Measurements from ENCODE around the gene GLTP. TPM values are rescaled to one million over a fixed set of nuclear protein-coding genes. Genes with fewer than 3 reads are reported as not detected.
A peak's percentile ranks its signal among the peaks of the same experiment; 100 is the strongest.
"Not testable (repeated sequence)": the region's sequence is repeated elsewhere in the genome, so short reads cannot be mapped to it uniquely, and the experiment has no call there.

GLTP gene
- total RNA-seq, 1 experiment from 2014 or later: 55.2 TPM

GRCh38 chr12:109878749-109879148 is 1.6 kb downstream of the GLTP start:
- no peak for DNase-seq (ENCODE audit: low read depth in 1 of 2, low spot score in 2 of 2)
- Histone ChIP-seq H3K36me3 (peaks cover 9% of the 10 kb centered on the region), H3K27ac (no peak overlapping the region), H3K9me3 (replicated peaks) (no peaks in the 10 kb centered on the region), H3K4me1 (replicated peaks) (peaks cover 37% of the 10 kb centered on the region), H3K27me3 (replicated peaks) (no peaks in the 10 kb centered on the region), H3K4me3 (peak overlapping the region; percentile 88; the same call in 1 of the 2 replicates)

DNA sequence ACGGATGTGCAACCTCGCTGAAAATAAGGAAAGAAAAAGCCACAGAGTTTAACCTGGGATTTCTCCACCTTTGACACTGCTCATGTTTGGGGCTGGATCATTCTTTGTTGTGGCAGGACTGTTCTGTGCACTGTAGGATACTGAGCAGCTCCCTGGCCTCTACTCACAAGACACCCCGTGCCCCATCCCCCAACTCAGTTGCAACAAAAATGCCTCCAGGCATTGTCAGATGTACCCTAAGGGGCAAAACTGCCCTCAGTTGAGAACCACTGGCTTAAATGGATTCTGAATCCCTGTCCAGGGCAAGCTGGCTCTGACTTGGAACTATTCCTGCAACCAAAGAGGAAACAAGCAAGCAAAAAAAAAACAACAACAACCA is 2.1 kb downstream of the GLTP start:
- no peak overlapping the region for H3K4me3 ChIP-seq
- H3K9me3 ChIP-seq (replicated peaks): no peaks in the 10 kb centered on the region
- peaks cover 9% of the 10 kb centered on the region for H3K36me3 ChIP-seq
- no peak for DNase-seq (ENCODE audit: low read depth in 1 of 2, low spot score in 2 of 2)
- H3K4me1 ChIP-seq (replicated peaks): peaks cover 38% of the 10 kb centered on the region
- no peak overlapping the region for H3K27ac ChIP-seq
- no peaks in the 10 kb centered on the region for H3K27me3 ChIP-seq (replicated peaks)

- Histone ChIP-seq H3K27ac (no peak overlapping the region), H3K4me1 (replicated peaks) (peaks cover 38% of the 10 kb centered on the region), H3K36me3 (peaks cover 9% of the 10 kb centered on the region), H3K4me3 (no peak overlapping the region), H3K9me3 (replicated peaks) (no peaks in the 10 kb centered on the region), H3K27me3 (replicated peaks) (no peaks in the 10 kb centered on the region)
- no peak for DNase-seq (ENCODE audit: low read depth in 1 of 2, low spot score in 2 of 2)
These were observed 2.7 kb downstream of the GLTP start for GRCh38 chr12:109877504-109878246.

GRCh38 chr12:109876406-109876805 is 3.9 kb downstream of the GLTP start:
- no peak for DNase-seq (ENCODE audit: low read depth in 1 of 2, low spot score in 2 of 2)
- Histone ChIP-seq H3K27ac (no peak overlapping the region), H3K4me1 (replicated peaks) (peaks cover 36% of the 10 kb centered on the region), H3K4me3 (no peak overlapping the region), H3K9me3 (replicated peaks) (no peaks in the 10 kb centered on the region), H3K36me3 (peaks cover 17% of the 10 kb centered on the region), H3K27me3 (replicated peaks) (no peaks in the 10 kb centered on the region)

DNA sequence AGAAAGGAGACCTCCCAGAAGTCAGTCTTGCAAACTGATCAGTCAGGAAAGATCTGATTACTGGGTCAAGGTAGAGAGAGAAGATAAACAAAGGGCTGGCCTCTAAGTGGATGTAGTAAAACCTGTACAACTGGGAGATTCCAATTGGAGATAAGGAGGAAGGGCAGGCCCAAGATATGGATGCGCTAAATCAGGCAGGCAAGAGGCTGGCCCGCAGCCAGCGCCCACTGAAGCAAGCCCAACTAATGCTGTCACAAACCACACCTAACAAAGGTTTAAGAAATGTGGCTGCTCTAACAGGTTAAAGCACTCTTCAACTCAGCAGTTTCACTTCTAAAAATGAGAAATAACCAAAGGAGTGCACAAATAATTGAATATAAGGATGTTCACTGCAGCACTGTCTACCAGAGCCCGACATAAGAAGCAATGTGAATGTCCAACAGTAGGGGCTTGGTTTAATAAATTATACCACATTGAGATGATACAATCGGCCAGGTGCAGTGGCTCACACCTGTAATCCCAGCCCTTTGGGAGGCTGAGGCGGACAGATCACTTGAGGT is 4.7 kb downstream of the GLTP start:
- no peak overlapping the region for H3K4me3 ChIP-seq
- H3K9me3 ChIP-seq (replicated peaks): no peaks in the 10 kb centered on the region
- no peak for DNase-seq (ENCODE audit: low read depth in 1 of 2, low spot score in 2 of 2)
- H3K27ac ChIP-seq: no peak overlapping the region
- H3K4me1 ChIP-seq (replicated peaks): peaks cover 28% of the 10 kb centered on the region
- H3K36me3 ChIP-seq: peaks cover 17% of the 10 kb centered on the region
- no peaks in the 10 kb centered on the region for H3K27me3 ChIP-seq (replicated peaks)

GRCh38 chr12:109873653-109874052 is 6.7 kb downstream of the GLTP start:
- peaks cover 15% of the 10 kb centered on the region for H3K36me3 ChIP-seq
- H3K9me3 ChIP-seq (replicated peaks): no peaks in the 10 kb centered on the region
- H3K4me3 ChIP-seq: no peak overlapping the region
- peaks cover 16% of the 10 kb centered on the region; the same call in 1 of the 2 replicates for H3K4me1 ChIP-seq (replicated peaks)
- H3K27me3 ChIP-seq (replicated peaks): no peaks in the 10 kb centered on the region
- no peak for DNase-seq (ENCODE audit: low read depth in 1 of 2, low spot score in 2 of 2)
- H3K27ac ChIP-seq: no peak overlapping the region

DNA sequence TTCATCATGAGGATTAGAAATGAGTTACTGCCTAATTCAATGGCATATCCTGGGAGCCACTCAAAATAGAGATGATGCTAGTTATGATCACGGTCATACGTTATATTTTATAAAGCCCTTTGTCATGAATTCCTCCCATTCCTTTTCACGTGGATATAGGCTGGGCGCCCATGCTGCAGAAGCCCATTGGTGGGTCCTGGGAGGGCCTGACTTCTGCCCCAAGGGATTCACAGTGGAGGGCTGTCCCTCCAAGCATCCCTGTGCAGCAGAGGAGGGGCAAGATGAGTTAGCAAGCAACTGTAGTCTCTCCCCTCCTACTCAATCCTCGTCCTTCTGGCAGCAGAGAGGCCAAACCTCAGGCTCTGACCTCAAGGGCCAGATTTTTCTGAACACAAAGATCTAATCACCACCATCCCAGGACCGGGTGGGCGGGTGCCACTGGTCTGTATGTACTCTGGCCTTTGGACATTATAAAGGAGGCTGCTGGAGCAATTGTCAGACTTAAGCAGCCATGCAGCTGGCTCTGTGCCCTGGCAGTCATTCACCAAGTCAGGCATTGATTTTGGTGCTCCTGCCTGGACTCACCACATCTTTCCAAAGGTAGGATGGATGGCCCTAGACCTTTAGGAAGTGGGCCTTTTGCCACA is 8.6 kb downstream of the GLTP start:
- Histone ChIP-seq H3K4me3 (no peak overlapping the region), H3K4me1 (replicated peaks) (peaks cover 16% of the 10 kb centered on the region; the same call in 1 of the 2 replicates), H3K27ac (no peak overlapping the region), H3K9me3 (replicated peaks) (no peaks in the 10 kb centered on the region), H3K36me3 (peaks cover 15% of the 10 kb centered on the region), H3K27me3 (replicated peaks) (no peaks in the 10 kb centered on the region)
- DNase-seq (ENCODE audit: low read depth in 1 of 2, low spot score in 2 of 2): no peak

DNA sequence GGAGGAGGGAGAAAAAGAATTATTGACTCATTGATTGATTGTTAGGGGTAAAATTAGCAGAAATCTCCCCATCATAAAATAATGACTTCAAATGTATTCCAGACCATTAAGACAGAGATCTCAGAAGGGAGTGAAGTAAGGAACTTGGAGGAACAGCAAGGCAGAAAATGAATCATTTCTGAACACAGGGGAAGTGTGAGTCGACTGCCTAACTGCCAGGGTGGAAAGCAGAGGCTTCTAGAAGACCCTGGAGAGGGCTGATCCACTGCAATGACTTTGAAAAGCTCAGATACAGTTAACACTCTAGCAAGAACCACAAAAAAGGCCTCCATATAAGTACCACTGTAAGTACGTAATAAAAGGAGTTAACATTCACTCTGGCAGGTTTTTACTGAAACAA is 9.7 kb downstream of the GLTP start:
- no peaks in the 10 kb centered on the region for H3K9me3 ChIP-seq (replicated peaks)
- H3K4me1 ChIP-seq (replicated peaks): peaks cover 16% of the 10 kb centered on the region
- DNase-seq (ENCODE audit: low read depth in 1 of 2, low spot score in 2 of 2): no peak
- no peak overlapping the region for H3K27ac ChIP-seq
- H3K27me3 ChIP-seq (replicated peaks): no peaks in the 10 kb centered on the region
- H3K36me3 ChIP-seq: peaks cover 15% of the 10 kb centered on the region
- H3K4me3 ChIP-seq: no peak overlapping the region

DNA sequence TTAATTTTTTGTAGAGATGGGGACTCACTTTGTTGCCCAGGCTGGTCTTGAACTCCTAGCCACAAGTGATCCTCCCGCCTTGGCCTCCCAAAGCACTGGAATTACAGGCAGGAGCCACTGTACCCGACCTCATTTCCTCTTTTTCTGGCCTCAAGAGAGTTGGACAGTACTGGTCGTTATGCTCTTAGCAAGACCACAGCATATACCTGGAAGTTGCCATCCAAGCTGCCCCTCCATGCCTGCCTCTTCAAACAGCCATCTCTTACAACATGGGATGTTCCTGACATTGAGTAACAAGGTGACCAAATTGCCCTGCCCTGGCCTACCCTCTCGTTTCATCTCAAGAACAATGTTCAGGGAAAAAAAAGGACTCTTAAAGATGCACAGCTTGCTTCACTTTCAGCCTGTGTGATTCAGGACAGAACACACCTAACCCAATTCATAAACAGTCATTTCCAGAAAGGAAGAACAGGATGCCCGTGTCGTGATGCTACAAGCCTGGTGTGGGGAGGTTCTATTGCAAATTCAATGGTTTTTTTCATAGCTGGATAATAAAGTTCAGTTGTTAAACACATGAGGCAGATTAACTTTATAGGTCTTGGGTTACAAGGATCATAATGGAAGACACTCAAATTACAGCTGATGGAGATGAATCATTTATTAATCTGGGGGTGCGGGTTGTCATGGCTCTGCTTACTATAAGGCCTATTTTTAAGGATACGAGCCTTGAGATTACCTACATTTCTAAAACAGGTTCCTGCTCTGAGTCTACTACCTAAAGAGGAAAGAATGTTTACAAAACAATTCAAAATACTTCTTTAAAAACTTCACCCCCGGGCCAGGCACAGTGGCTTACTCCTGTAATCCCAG is 11.9 kb downstream of the GLTP start:
- H3K4me3 ChIP-seq: no peak overlapping the region
- H3K36me3 ChIP-seq: peaks cover 9% of the 10 kb centered on the region
- DNase-seq (ENCODE audit: low read depth in 1 of 2, low spot score in 2 of 2): no peak
- H3K27ac ChIP-seq: no peak overlapping the region
- H3K9me3 ChIP-seq (replicated peaks): no peaks in the 10 kb centered on the region
- peaks cover 25% of the 10 kb centered on the region for H3K4me1 ChIP-seq (replicated peaks)
- H3K27me3 ChIP-seq (replicated peaks): no peaks in the 10 kb centered on the region

DNA sequence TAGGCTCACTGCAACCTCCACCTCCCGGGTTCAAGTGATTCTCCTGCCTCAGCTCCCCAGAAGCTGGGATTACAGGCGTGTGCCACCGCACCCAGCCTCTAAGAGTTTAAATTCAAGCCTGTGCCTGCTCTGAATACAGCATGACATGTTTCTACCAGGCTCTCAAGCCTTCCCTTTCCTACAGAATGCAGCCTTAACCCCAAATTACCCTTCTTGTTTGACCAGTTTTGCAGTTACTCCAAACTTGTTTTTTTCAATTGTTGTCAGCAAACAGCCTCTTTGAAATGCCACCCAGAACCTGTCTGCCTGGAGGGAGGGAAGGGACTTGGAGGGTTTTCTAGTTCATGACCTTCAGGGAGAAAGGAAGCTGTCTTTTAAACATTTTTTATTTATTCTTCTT is 15.4 kb downstream of the GLTP start:
- H3K27me3 ChIP-seq (replicated peaks): no peaks in the 10 kb centered on the region
- peak in 1 of 2 experiments; percentile 26 for DNase-seq (ENCODE audit: low read depth in 1 of 2, low spot score in 2 of 2)
- H3K4me3 ChIP-seq: no peak overlapping the region
- no peaks in the 10 kb centered on the region for H3K9me3 ChIP-seq (replicated peaks)
- H3K4me1 ChIP-seq (replicated peaks): peaks cover 21% of the 10 kb centered on the region
- no peak overlapping the region for H3K27ac ChIP-seq
- H3K36me3 ChIP-seq: peaks cover 11% of the 10 kb centered on the region

GRCh38 chr12:109863847-109864712 is 16.3 kb downstream of the GLTP start:
- 0 out of 2 replicates have a peak overlapping the region, but pooled peaks have one; percentile 18 for H3K27ac ChIP-seq
- H3K36me3 ChIP-seq: peaks cover 11% of the 10 kb centered on the region
- peak in 1 of 2 experiments; percentile 17 for DNase-seq (ENCODE audit: low read depth in 1 of 2, low spot score in 2 of 2)

GRCh38 chr12:109862491-109862890 is 17.9 kb downstream of the GLTP start:
- H3K27ac ChIP-seq; H3K4me3 ChIP-seq; H3K9me3 ChIP-seq (replicated peaks); H3K27me3 ChIP-seq (replicated peaks); DNase-seq (ENCODE audit: low read depth in 1 of 2, low spot score in 2 of 2): not testable (repeated sequence)
- peaks cover 23% of the 10 kb centered on the region for H3K36me3 ChIP-seq
- H3K4me1 ChIP-seq (replicated peaks): peaks cover 31% of the 10 kb centered on the region

More at GRCh38 chr12:109863847-109864712, 16.3 kb downstream of the GLTP start:
- Histone ChIP-seq H3K9me3 (replicated peaks) (no peaks in the 10 kb centered on the region), H3K4me3 (no peak overlapping the region), H3K4me1 (replicated peaks) (peaks cover 23% of the 10 kb centered on the region), H3K27me3 (replicated peaks) (no peaks in the 10 kb centered on the region)

All from SJSA1 (cell line).